Neural cell (in vitro differentiated cells): ENCODE measurements around the gene GRAMD2A.

Experiments used
- CTCF ChIP-seq: fragments of 450-650 bp; IDR thresholded peaks from 2 replicates; pipeline ENCODE4 v1.5.1; 2014; ENCODE audit warnings: antibody characterized with exemption, mild to moderate bottlenecking, moderate library complexity; ENCODE audit not compliant: poor library complexity, severe bottlenecking
- EP300 ChIP-seq: fragments of 450-650 bp; conservative IDR thresholded peaks from 2 replicates; pipeline ENCODE4 v1.6.1; 2014; ENCODE audit warnings: antibody characterized with exemption, mild to moderate bottlenecking, moderate library complexity; ENCODE audit not compliant: poor library complexity, severe bottlenecking
- MXI1 ChIP-seq: fragments of 450-650 bp; conservative IDR thresholded peaks from 2 replicates; pipeline ENCODE4 v1.6.1; 2014; ENCODE audit warnings: antibody characterized with exemption, mild to moderate bottlenecking; ENCODE audit not compliant: poor library complexity, severe bottlenecking
- POLR2AphosphoS5 ChIP-seq: IDR thresholded peaks from 2 replicates; pipeline ENCODE4 v1.6.1; 2012
- TAF1 ChIP-seq: IDR thresholded peaks from 2 replicates; pipeline ENCODE4 v1.6.1; 2012; ENCODE audit warnings: low read depth
- TF ChIP-seq, protein P1 (sequence below): IDR thresholded peaks from 2 replicates; pipeline ENCODE4 v1.6.1; 2012; ENCODE audit warnings: borderline replicate concordance

GRCh38 chr15:72153269-72154000 is 44.2 kb downstream of the GRAMD2A start:
- TF ChIP-seq CTCF (no peak), POLR2AphosphoS5 (no peak), TAF1 (no peak), EP300 (no peak), MXI1 (no peak)
- TF ChIP-seq, protein P1, sequence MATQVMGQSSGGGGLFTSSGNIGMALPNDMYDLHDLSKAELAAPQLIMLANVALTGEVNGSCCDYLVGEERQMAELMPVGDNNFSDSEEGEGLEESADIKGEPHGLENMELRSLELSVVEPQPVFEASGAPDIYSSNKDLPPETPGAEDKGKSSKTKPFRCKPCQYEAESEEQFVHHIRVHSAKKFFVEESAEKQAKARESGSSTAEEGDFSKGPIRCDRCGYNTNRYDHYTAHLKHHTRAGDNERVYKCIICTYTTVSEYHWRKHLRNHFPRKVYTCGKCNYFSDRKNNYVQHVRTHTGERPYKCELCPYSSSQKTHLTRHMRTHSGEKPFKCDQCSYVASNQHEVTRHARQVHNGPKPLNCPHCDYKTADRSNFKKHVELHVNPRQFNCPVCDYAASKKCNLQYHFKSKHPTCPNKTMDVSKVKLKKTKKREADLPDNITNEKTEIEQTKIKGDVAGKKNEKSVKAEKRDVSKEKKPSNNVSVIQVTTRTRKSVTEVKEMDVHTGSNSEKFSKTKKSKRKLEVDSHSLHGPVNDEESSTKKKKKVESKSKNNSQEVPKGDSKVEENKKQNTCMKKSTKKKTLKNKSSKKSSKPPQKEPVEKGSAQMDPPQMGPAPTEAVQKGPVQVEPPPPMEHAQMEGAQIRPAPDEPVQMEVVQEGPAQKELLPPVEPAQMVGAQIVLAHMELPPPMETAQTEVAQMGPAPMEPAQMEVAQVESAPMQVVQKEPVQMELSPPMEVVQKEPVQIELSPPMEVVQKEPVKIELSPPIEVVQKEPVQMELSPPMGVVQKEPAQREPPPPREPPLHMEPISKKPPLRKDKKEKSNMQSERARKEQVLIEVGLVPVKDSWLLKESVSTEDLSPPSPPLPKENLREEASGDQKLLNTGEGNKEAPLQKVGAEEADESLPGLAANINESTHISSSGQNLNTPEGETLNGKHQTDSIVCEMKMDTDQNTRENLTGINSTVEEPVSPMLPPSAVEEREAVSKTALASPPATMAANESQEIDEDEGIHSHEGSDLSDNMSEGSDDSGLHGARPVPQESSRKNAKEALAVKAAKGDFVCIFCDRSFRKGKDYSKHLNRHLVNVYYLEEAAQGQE, result no peak
